ENCODE measurements around the gene BBS9. TPM values are rescaled to one million over a fixed set of nuclear protein-coding genes. Genes with fewer than 3 reads are reported as not detected.
"Not testable (repeated sequence)": the region's sequence is repeated elsewhere in the genome, so short reads cannot be mapped to it uniquely, and the experiment has no call there.

The BBS9 gene
- total RNA-seq, 2 donors from 2014 or later = 14.2 to 23.6 TPM

DNA sequence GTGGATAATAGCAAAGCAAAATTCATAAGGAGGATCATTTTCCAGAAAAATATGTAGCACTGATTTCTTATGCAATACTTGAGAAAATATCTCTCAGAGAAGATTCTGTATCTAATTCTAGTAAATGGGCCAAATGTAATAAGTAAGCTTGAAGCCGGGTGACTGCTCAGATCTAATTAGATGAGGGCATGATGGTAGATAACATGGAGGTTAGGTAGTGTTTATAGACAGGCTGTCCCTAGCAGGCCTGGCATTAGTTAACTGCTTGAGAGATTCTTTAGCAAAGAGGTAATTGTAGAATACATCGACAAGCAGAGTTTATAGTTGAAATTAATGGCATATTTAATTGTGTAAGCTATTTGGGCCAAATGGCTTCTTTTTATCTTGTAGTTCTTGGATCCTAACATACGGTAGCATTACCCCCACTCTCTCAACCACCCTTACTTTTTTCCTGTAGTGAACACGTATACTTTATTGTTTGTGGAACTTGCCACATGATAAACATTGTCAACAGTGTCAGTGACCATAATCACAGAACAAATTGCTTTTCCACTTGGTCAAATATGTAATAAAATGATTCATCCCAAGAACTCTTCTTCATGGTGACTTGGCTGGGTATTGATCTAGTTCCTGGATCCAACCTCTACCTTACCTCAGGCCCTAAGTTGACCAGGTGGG is 343.1 kb downstream of the BBS9 start:
- 78 to 79% methylated on average over 4 of the region's 4 CpGs for WGBS, 2 donors
- Histone ChIP-seq H3K4me3 (no peak overlapping the region), H3K4me1 (no peaks in the 10 kb centered on the region), H3K27ac (no peak overlapping the region), H3K27me3 (no peaks in the 10 kb centered on the region), H3K36me3 (replicated peaks in 1 of 2; ENCODE audit: insufficient read depth in 1 of 2, low read depth in 2 of 2) (no peaks in the 10 kb centered on the region), H3K9me3 (no peaks in the 10 kb centered on the region)
- intact Hi-C loops (cut with DNase I) = no loop called here
- DNase-seq (no peak), ATAC-seq (no peak)
- TF ChIP-seq POLR2A (IDR thresholded peaks at IDR 0.05) = no peak
- no peak for TF ChIP-seq CTCF (IDR thresholded peaks at IDR 0.05)

- ATAC-seq (no peak), DNase-seq (no peak)
- TF ChIP-seq POLR2A (IDR thresholded peaks at IDR 0.05) = no peak
- TF ChIP-seq CTCF (IDR thresholded peaks at IDR 0.05) = no peak
- Histone ChIP-seq H3K9me3 (no peaks in the 10 kb centered on the region), H3K27me3 (no peaks in the 10 kb centered on the region), H3K4me3 (no peak overlapping the region), H3K4me1 (no peaks in the 10 kb centered on the region), H3K27ac (no peak overlapping the region), H3K36me3 (replicated peaks in 1 of 2; ENCODE audit: insufficient read depth in 1 of 2, low read depth in 2 of 2) (no peaks in the 10 kb centered on the region)
- 93 to 100% methylated on average over 1 of the region's 1 CpG for WGBS, 2 donors
- intact Hi-C loops (cut with DNase I) = no loop called here
Measured at GRCh38 chr7:33477719-33478480, 348.5 kb downstream of the BBS9 start.

DNA sequence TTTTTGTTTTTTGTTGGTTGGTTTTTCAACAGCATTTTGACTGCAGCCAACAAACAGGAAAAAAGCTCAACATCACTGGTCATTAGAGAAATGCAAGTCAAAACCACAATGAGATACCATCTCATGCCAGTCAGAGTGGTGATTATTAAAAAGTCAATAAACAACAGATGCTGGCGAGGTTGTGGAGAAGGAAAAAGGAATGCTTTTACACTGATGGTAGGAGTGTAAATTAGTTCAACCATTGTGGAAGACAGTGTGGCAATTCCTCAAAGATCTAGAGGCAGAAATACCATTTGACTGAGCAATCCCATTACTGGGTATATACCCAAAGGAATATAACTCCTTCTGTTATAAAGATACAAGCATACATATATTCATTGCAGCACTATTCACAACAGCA is 355.1 kb downstream of the BBS9 start:
- H3K27ac ChIP-seq; H3K27me3 ChIP-seq; ATAC-seq; DNase-seq; H3K9me3 ChIP-seq; H3K36me3 ChIP-seq (replicated peaks in 1 of 2; ENCODE audit: insufficient read depth in 1 of 2, low read depth in 2 of 2); H3K4me1 ChIP-seq; intact Hi-C loops (cut with DNase I); H3K4me3 ChIP-seq: not testable (repeated sequence)
- 97 to 98% methylated on average over 1 of the region's 1 CpG for WGBS, 2 donors

DNA sequence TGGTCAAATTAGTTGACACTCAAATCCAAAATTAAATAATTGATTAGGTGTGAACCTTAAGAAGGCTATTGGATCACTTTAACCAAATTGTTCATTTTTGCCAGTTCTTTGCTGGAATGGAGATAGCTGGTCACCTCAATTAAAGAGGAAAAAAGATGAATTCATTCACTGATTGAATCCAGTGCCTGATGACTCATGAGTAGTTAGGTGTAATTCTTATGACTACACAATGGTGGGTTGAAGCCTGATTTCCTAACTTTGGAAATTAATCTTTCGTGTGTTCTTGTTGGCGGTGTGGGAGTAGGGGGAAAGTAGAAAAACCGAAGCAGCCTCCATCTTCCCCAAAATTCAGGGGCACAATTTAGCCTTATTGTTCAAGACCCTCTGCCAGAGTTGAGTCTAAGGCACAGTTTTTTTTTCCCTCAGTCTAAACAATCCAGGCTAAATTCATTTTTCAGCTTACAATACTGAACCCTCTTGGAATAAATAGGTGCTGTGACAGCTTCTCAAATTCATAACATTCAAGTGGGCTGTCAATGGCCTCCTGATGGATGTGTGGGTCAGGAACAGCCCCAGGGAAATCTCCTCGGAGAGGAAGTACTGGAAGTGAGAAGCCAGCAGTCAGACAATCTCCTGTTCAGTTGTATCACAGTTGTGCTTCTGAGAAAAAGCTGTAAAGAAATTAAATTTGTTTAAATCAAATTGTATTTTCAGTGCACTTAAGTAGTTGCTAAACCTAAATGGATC is 356.6 kb downstream of the BBS9 start:
- WGBS, 2 donors = 78 to 81% methylated on average over 4 of the region's 4 CpGs
- ATAC-seq = no peak
- intact Hi-C loops (cut with DNase I) = no loop called here

More for the DNA sequence above, 356.6 kb downstream of the BBS9 start:
- no peaks in the 10 kb centered on the region for H3K9me3 ChIP-seq
- H3K36me3 ChIP-seq (replicated peaks in 1 of 2; ENCODE audit: insufficient read depth in 1 of 2, low read depth in 2 of 2) = no peaks in the 10 kb centered on the region
- no peaks in the 10 kb centered on the region for H3K27me3 ChIP-seq
- TF ChIP-seq CTCF (IDR thresholded peaks at IDR 0.05) = no peak
- H3K4me1 ChIP-seq = no peaks in the 10 kb centered on the region
- H3K4me3 ChIP-seq = no peak overlapping the region
- no peak for DNase-seq
- no peak overlapping the region for H3K27ac ChIP-seq
